Brain pericyte (primary cell): ENCODE results near the gene RAD51B.
A peak's percentile ranks its signal among the peaks of the same experiment; 100 is the strongest.

ENCODE experiments used
- DNase-seq: peaks from one replicate; pipeline ENCODE4 v3.0.0-alpha.2; 2012; ENCODE audit warnings: low read depth, low spot score

Gene RAD51B

GRCh38 chr14:67833403-67833802 lies 13.8 kb downstream of the RAD51B start:
- no peak for DNase-seq

- DNase-seq: no peak
Observed at GRCh38 chr14:67835596-67835995, 16.0 kb downstream of the RAD51B start.

GRCh38 chr14:67837011-67837624 lies 17.5 kb downstream of the RAD51B start:
- peak; percentile 47 for DNase-seq

GRCh38 chr14:67846029-67846610 lies 26.5 kb downstream of the RAD51B start:
- DNase-seq: no peak

DNA sequence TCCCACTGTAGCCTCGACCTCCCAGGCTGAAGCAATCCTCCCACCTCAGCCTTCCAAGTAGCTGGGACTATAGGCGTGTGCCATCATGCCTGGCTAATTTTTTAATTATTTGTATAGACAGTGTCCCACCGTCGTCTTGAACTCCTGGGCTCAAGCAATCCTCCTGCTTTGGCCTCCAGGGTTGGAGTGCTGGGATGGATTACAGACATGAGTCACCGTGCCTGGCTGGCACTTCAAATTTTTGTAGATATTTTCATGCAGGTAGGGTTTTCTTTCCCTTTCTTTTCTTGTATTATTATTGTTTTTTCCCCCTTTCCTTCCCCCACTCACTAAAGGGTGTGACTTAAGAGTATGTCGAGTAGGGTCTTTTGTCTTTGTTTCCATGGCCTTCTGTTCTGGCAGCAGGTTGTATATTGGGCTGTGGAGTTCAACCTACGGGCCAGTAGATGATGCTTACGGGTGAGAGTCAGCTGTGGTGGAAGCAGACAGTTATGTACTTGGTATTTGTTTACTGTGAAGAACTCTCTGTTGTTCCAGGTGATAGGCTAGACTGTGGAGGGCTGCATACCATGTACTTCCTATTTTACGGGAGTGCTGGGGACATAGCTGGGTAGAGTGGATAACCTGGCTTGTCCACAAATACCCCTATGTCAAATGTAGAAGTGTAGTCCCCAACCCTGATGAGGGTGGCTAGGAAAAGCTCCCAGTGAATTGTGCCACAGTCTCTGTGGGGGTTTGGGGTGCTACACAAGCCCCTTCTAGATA lies 30.7 kb downstream of the RAD51B start:
- no peak for DNase-seq

GRCh38 chr14:67851785-67852410 lies 32.3 kb downstream of the RAD51B start:
- no peak for DNase-seq

DNA sequence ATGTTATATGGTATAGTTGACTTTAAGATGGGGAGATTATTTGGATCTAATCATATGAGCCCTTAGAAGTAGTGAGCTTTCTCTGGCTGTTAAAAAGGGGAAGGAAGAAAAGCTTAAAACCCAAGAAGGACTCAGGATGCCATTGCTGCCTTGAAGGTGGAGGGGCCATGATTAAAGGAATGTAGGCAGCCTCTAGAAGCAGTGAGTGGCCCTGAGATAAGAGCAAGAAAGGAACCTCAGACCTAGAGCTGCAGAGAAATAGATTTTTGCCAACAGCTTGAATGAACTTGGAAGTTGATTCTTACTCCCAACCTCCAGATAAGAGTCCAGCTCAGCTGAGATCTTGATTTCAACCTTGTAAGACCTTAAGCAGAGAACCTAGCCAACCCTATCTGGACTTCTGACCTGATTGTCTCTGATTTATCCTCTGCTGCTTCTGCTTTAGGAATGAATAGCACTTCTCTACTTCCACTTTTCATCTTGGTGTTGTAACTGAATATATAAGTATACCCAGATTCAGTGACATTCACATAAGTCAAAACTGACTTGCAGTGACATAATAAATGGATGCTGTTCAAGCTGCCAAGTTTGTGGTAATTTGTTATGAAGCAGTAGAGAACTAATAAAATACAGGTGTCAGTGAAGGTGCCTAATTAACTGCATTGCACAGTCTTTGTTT lies 33.5 kb downstream of the RAD51B start:
- no peak for DNase-seq

GRCh38 chr14:67853715-67854114 lies 34.1 kb downstream of the RAD51B start:
- DNase-seq: no peak

DNA sequence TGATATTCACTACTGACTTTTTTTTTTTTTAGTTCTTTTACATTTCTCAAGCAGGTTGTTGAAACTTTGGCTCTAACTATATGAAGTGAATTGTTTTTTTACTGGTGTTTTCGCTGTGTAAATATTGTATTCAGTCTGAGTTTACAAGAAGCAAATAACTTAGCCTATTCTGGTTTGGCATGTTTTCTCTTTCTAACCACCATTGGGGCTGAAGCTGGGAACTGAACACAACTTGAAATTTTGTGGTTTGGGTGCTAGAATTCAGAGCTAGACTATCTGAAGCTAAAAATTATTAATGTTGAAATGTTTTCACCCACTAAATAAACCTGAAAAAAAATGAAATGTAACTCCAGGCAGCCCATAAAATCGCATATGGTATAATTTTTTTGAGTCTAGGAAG lies 37.2 kb downstream of the RAD51B start:
- DNase-seq: no peak

DNA sequence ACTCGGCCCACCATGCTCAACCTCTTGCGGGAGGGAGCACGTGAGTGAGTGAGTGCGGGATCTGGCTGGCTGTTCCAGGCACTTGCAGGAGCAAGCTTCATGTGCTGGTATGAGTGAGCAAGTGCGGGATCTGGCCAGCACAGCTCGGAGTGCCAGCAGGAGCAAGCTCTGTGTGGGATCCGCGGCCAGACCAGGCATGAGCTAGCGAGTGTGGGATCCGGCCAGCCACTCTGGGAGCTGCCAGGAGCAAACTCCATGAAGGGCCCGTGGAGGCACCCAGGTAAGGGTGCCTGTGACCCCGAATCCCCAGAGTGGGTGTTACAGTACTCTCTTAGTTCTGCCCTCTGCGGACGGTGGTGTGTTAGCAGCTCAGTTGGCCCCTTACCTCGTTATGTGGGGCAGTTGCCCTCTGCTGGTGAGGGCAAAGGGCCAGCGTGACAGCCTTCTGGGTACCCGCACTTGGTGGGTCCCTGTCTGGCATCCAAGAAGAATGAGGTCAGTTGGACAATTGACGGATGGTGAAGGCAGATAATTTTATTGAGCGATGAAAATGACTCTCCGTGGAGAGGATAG lies 38.3 kb downstream of the RAD51B start:
- no peak for DNase-seq

- DNase-seq: no peak
Observed at GRCh38 chr14:67859169-67859749, 39.7 kb downstream of the RAD51B start.

DNA sequence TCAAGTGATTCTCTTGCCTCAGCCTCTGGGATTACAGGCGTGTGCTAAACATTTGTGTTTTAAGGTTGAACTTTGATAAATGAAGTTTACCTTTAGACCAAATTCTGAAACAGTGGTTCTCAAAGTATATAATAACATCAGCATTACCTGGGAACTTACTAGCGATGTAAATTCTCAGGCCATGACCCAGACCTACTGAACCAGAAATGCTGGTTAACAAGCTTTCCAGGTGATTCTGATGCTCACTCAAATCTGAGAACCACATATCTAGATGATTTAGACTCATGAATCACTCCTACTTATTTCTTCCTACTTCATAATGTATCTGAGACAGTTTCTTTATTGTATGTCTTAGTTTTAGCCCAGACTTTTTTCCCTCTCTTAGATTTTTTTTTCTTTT lies 43.6 kb downstream of the RAD51B start:
- no peak for DNase-seq

GRCh38 chr14:67875175-67876006 lies 55.8 kb downstream of the RAD51B start:
- no peak for DNase-seq

DNA sequence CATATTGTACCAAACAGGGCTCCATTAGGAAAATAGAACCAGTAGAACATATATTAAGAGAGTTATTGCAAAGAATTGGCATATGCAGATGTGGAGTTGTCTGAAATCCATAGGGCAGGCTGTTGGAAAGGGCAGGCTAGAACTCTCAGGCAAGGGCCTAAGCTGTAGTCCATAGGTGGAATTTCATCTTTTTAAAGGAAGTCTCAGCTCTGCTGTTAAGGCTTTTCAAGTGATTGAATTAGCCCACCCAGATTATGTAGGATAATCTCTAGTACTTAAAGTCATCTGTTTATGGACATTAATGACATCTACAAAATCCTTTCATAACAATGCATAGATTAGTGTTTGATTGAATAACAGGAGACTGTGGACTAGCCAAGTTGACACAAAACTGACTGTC lies 59.4 kb downstream of the RAD51B start:
- no peak for DNase-seq

- DNase-seq: no peak
Observed at GRCh38 chr14:67881225-67881624, 61.6 kb downstream of the RAD51B start.

DNA sequence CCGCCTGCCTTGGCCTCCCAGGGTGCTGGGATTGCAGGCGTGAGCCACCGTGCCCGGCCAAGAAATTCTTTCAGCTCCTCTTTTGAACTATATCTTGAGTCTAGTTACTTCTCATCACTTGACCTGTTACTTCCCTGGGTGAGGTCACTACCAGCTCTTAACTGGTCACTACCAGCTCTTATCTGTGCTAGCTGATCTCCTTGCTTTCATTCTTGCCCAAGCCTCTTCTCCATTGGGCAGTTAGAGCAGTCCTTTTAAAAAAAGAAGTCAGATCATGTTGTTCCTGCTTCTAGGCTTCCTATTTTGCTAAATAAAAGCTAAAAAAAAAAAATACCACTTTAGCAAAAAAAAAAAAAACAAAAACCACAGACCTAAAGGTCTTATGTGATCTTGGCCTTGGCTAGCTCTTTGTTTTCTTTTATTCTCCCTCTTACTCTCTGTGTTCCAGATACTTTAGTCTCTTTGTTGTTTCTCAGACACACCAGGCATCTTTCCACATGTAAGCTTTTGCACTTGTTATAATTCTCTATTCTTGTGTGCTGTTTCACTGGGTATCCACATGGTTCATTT lies 63.5 kb downstream of the RAD51B start:
- no peak for DNase-seq

DNA sequence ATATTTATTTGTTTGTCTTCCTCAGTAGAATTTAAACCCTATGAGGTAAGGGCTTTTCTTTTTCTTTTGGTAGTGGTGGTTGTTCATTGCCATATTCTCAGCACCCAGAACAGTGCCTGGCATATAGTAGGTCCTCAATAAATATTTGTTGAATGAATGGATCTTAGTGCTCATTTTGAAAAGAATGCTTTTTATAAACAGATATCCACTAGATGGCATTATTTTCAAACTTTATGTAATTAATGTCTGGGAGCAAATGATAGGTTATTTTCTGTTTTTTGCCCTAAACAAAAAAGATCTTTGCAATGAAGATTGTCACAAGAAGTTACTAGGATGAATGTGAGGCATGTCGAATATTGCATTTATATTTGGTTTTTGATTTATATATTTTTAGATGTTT lies 64.1 kb downstream of the RAD51B start:
- DNase-seq: no peak

DNA sequence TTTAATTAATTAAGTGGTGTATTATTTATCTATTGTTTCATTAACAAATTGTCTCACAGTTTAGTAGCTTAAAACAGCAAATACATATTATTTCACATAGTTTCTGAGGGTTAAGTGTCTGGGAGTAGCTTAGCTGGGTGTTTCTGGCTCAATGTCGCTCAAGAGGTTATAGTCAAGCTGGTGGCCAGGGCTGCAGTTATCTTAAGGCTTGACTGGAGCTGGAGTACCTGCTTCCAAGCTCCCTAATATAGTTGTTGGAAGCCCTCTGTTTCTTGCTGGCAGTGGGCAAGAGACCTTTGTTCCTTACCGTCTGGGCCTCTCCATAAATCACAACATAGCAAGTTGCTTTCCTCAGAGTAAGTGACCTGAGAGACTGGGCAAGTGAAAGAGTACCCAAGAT lies 66.6 kb downstream of the RAD51B start:
- no peak for DNase-seq

- DNase-seq: no peak
Observed at GRCh38 chr14:67887478-67887877, 67.9 kb downstream of the RAD51B start.

- DNase-seq: no peak
Observed at GRCh38 chr14:67889455-67889854, 69.9 kb downstream of the RAD51B start.
